OCI-LY3 (cell line): Measurements from ENCODE around the gene LTBP3.

ENCODE experiments used
- EZH2phosphoT487 ChIP-seq: fragments of 200-600 bp; shearing (Covaris generic); IDR thresholded peaks from 2 replicates; pipeline ENCODE4 v1.6.1; 2018; ENCODE audit warnings: antibody characterized with exemption, mixed run types, low read depth
- TF ChIP-seq, protein P1 (sequence below): fragments of 200-600, 300-600 bp; sonication (generic); IDR thresholded peaks from 2 replicates; pipeline ENCODE4 v1.5.1; 2014; ENCODE audit warnings: antibody characterized with exemption, low read length, low read depth

GRCh38 chr11:65592858-65593517, 34.8 kb upstream of the LTBP3 start:
- TF ChIP-seq, protein P1, sequence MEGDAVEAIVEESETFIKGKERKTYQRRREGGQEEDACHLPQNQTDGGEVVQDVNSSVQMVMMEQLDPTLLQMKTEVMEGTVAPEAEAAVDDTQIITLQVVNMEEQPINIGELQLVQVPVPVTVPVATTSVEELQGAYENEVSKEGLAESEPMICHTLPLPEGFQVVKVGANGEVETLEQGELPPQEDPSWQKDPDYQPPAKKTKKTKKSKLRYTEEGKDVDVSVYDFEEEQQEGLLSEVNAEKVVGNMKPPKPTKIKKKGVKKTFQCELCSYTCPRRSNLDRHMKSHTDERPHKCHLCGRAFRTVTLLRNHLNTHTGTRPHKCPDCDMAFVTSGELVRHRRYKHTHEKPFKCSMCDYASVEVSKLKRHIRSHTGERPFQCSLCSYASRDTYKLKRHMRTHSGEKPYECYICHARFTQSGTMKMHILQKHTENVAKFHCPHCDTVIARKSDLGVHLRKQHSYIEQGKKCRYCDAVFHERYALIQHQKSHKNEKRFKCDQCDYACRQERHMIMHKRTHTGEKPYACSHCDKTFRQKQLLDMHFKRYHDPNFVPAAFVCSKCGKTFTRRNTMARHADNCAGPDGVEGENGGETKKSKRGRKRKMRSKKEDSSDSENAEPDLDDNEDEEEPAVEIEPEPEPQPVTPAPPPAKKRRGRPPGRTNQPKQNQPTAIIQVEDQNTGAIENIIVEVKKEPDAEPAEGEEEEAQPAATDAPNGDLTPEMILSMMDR: no peak
- TF ChIP-seq EZH2phosphoT487: no peak
